GM06990 (cell line): ENCODE measurements around the gene PDAP1.

Experiments
- DNase-seq: peaks from one replicate; pipeline ENCODE4 v3.0.0-alpha.2; 2011; ENCODE audit not compliant: insufficient read length; ENCODE audit errors: extremely low read depth
- H3K27me3 ChIP-seq: replicated peaks from 2 replicates; pipeline ENCODE4 v1.6.0; 2011; ENCODE audit warnings: low read length; ENCODE audit not compliant: control insufficient read depth, insufficient read depth
- H3K36me3 ChIP-seq: 2 replicates; pipeline ENCODE4 v1.5.1; 2011; ENCODE audit warnings: low read length; ENCODE audit not compliant: control insufficient read depth, insufficient read depth
- H3K4me3 ChIP-seq: replicated peaks from 2 replicates; pipeline ENCODE4 v1.5.1; 2011; ENCODE audit warnings: low read depth, mild to moderate bottlenecking, control low read depth, low read length
- TF ChIP-seq, protein P1 (sequence below): IDR thresholded peaks from 2 replicates; pipeline ENCODE4 v1.5.1; 2011; ENCODE audit warnings: low read length, control low read depth, mild to moderate bottlenecking, inconsistent platforms; ENCODE audit not compliant: insufficient read depth, poor library complexity, severe bottlenecking

Gene PDAP1

DNA sequence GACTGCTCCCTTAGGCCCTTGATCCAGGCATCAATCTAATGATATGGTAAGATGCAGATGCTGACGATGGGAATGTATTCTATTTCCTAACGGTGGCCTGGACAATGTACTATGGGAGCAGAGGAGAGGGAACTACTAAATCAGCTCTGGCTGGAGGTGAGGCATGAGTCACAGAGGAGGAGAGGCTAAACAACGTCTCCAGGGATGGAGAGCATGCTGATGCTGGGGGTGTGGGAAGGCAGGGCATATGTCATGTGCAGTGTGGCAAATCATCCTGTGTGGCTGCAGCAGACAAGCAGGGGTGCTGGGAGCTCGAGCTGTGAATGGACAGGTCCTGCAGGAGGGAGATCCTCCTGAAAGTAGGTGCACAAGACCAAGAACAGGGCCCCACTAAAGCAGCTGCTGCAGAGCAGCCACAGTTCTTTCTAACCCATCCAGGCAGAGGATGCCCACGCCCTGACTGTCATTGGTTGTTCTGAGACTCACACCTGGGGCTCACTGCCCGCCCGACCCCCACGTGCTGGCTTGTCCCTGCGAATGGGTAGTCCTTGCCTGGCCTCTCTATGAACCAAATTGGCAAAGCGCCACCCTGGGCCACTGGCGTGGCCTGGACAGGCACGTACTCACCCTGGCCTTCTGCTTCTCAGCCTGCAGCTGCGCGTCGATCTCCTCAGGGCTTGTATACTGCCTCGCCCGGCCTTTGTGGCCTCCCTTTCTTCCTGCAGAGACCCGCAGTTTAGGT is 4.0 kb downstream of the PDAP1 start:
- no peak overlapping the region for H3K4me3 ChIP-seq
- peaks cover 35% of the 10 kb centered on the region for H3K36me3 ChIP-seq
- DNase-seq = no peak
- TF ChIP-seq, protein P1, sequence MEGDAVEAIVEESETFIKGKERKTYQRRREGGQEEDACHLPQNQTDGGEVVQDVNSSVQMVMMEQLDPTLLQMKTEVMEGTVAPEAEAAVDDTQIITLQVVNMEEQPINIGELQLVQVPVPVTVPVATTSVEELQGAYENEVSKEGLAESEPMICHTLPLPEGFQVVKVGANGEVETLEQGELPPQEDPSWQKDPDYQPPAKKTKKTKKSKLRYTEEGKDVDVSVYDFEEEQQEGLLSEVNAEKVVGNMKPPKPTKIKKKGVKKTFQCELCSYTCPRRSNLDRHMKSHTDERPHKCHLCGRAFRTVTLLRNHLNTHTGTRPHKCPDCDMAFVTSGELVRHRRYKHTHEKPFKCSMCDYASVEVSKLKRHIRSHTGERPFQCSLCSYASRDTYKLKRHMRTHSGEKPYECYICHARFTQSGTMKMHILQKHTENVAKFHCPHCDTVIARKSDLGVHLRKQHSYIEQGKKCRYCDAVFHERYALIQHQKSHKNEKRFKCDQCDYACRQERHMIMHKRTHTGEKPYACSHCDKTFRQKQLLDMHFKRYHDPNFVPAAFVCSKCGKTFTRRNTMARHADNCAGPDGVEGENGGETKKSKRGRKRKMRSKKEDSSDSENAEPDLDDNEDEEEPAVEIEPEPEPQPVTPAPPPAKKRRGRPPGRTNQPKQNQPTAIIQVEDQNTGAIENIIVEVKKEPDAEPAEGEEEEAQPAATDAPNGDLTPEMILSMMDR = no peak
- H3K27me3 ChIP-seq = no peaks in the 10 kb centered on the region

DNA sequence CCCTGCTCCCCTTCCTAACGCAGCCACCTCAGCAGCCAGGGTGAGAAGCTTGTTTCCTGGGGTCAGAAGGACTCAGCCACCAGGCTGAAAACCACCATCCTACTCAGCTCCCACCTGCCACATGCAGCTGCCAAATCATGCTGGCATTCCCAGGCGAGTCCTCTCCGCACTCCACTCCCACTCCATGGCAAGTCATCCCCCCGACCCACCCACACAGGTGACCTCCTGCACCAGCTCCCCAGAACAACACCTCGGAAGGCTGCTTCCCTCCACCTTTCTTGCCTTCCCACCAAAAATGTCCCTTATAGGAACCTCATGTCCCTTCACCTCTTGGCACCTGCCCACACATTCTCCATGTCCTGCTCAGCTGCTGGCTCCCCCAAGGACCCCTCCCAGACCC is 4.6 kb downstream of the PDAP1 start:
- no peaks in the 10 kb centered on the region for H3K27me3 ChIP-seq
- peaks cover 40% of the 10 kb centered on the region for H3K36me3 ChIP-seq
- no peak for DNase-seq
- no peak overlapping the region for H3K4me3 ChIP-seq
- TF ChIP-seq, protein P1 = no peak

DNA sequence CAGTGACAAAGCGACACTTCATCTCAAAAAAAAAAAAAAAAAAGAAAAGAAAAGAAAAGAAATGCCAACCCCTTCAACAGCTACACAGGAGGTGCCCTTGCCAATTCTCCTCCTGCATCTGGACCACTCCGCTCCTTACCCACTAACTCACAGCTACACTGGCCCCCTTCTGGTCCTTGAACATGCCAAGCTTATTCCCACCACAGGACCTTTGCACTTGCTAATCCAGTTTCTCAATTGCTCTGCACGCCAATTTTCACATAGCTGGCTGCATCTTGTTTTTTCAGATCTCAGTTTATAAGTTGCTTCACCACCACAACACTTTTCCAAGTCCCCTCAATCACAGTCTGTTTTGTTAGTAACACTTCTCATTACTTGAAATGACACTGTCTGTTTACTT is 5.5 kb downstream of the PDAP1 start:
- DNase-seq = no peak
- no peaks in the 10 kb centered on the region for H3K27me3 ChIP-seq
- H3K4me3 ChIP-seq = no peak overlapping the region
- TF ChIP-seq, protein P1 = no peak
- H3K36me3 ChIP-seq = peaks cover 46% of the 10 kb centered on the region

DNA sequence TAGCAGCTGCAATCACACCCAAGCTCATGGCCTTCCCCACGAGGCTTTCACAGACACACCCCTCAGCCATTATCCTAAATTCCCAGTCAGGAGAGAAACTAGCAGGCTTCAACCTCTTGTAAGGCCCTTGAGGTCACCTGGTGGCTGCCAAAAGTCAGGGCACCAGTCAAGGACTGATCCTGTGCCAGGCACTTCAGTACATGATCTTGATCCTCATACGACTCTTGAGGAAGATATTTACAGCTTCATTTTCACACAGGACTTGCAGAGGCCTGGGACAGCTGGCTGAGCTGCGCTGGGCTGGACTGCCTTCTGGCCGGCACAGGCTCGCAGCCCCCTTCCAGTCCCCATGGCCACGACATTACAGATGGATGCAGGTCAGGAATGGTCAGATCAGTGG is 8.8 kb downstream of the PDAP1 start:
- TF ChIP-seq, protein P1 = no peak
- peaks cover 61% of the 10 kb centered on the region for H3K36me3 ChIP-seq
- DNase-seq = no peak
- no peak overlapping the region for H3K4me3 ChIP-seq
- no peaks in the 10 kb centered on the region for H3K27me3 ChIP-seq

DNA sequence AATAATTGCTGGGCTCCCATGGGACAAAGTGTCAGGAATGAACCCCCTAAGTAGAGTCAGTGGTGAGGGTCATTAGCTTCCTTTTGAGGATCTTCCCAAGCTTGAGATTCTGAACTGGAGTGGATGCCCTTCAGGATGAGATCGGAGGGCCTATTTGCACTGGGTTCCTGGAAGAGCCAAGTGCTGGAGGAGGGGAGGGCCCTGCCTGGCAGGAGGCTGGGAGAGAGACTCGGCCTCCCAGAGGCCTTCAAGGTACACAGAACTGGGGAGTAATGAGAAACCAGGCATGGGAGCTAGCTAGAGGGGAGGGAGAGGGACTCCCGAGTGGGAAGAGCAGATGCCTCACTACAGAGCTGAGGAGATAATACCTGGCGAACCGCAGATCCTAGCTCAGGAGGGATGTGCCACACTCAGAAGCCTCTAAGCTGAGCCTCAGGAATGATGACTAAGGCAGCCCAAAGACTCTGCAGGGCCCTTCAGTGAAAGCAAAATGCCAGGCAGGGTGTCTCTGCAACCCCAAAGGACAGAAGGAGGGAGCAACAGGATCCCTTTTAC is 9.4 kb downstream of the PDAP1 start:
- TF ChIP-seq, protein P1 = no peak
- DNase-seq = no peak
- Histone ChIP-seq H3K27me3 (no peaks in the 10 kb centered on the region), H3K36me3 (peaks cover 60% of the 10 kb centered on the region), H3K4me3 (no peak overlapping the region)
